ENCODE measurements around the gene PSORS1C2.

GRCh38 chr6:31143148-31143547 is 4.3 kb upstream of the PSORS1C2 start:
- TF ChIP-seq CTCF (IDR thresholded peaks at IDR 0.05): no peak
- no peak for TF ChIP-seq EZH2 (IDR thresholded peaks at IDR 0.05; ENCODE audit: borderline replicate concordance, insufficient read depth, low read depth, low read length, poor library complexity, severe bottlenecking)
